LNCaP clone FGC (cell line): ENCODE data around the gene MBTPS1.
"Not testable (repeated sequence)": the region's sequence is repeated elsewhere in the genome, so short reads cannot be mapped to it uniquely, and the experiment has no call there.

Source experiments
- DNase-seq: peaks from one replicate; pipeline ENCODE4 v3.0.0-alpha.2; 2011; ENCODE audit warnings: low read depth
- H3K4me3 ChIP-seq: 2 replicates; pipeline ENCODE4 v1.5.1; 2011; ENCODE audit warnings: mild to moderate bottlenecking, low read depth, low read length, control low read depth
- TF ChIP-seq, protein P1 (sequence below): IDR thresholded peaks from 2 replicates; pipeline ENCODE4 v1.5.1; 2012; ENCODE audit warnings: mild to moderate bottlenecking; ENCODE audit not compliant: control insufficient read depth, insufficient read depth; ENCODE audit errors: extremely low read depth

MBTPS1 gene

DNA sequence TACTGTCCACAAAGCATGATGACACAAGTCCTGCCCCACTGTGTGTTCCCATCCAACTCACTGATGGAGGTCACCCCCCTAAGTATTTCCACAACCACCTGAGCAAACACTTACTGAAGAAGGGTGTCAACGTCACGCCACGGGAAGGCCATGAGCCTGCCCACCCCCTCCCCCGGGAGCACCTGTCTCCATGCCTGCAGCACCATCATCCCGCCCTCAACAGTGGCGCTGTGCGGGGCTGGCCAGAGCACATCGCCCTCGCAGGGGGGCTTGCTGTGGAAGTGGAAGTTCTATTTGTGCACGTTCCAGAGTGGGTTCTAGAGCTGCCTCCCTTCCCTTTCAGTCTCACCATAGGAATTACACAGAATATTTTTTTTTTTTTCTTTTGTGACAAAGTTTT, 4.3 kb upstream of the MBTPS1 start:
- TF ChIP-seq, protein P1, sequence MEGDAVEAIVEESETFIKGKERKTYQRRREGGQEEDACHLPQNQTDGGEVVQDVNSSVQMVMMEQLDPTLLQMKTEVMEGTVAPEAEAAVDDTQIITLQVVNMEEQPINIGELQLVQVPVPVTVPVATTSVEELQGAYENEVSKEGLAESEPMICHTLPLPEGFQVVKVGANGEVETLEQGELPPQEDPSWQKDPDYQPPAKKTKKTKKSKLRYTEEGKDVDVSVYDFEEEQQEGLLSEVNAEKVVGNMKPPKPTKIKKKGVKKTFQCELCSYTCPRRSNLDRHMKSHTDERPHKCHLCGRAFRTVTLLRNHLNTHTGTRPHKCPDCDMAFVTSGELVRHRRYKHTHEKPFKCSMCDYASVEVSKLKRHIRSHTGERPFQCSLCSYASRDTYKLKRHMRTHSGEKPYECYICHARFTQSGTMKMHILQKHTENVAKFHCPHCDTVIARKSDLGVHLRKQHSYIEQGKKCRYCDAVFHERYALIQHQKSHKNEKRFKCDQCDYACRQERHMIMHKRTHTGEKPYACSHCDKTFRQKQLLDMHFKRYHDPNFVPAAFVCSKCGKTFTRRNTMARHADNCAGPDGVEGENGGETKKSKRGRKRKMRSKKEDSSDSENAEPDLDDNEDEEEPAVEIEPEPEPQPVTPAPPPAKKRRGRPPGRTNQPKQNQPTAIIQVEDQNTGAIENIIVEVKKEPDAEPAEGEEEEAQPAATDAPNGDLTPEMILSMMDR: no peak
- no peak overlapping the region for H3K4me3 ChIP-seq
- DNase-seq: no peak

DNA sequence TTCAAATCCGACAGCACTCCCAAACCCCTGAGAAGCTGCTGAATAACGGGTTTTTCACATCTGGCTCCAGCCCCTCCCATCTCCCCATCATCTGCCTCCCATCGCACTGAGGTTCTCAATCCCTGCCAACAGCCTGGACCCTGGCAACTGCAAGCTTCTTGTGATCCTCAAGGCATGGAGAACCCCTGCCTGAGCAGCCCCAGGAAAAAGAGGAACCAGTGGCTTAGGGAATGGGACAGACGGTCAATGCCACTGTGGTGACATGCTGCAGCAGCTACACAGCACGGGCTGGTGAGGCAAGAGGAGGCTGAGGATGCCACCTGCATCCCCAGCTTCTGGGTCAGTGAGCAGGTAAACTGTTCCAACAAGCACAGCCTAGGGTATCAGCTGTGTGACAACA, 3.3 kb upstream of the MBTPS1 start:
- no peak overlapping the region for H3K4me3 ChIP-seq
- DNase-seq: no peak
- TF ChIP-seq, protein P1: no peak

DNA sequence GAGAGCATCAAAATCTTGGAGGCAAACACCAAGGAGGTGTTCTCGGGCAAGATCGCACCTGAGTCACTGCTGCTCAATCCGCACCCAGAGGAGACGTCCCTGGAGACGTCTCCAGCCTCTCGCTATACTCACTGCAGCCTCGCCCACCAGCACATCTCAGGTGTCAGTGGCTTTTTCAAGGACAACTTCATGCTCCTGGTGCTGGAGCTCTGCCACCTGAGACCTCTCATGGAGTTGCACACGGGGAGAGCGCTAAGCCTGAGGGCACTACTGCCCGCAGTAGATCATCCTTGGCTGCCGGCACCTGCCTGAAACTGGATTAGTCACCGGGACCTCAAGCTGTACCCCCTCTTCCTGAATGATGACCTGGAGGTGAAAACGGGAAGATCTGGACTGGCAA, 2.6 kb upstream of the MBTPS1 start:
- H3K4me3 ChIP-seq: no peak overlapping the region
- TF ChIP-seq, protein P1: no peak
- no peak for DNase-seq

DNA sequence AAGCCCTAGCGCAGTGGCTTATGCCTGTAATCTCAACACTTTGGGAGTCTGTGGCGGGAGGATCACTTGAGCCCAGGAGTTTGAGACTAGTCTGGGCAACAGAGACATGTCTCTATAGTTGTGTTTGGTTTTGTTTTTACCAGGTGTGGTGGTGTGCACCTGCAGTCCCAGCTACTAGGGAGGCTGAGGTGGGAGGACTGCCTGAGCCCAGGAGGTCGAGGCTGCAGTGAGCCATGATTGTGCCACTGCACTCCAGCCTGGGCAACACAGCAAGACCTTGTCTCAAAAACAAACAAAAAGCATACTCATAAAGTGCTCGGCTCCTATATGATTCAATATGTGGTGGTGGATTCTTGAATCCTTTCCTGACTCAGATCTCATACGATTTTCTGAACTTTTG, 1.6 kb upstream of the MBTPS1 start:
- H3K4me3 ChIP-seq, DNase-seq: not testable (repeated sequence)

DNA sequence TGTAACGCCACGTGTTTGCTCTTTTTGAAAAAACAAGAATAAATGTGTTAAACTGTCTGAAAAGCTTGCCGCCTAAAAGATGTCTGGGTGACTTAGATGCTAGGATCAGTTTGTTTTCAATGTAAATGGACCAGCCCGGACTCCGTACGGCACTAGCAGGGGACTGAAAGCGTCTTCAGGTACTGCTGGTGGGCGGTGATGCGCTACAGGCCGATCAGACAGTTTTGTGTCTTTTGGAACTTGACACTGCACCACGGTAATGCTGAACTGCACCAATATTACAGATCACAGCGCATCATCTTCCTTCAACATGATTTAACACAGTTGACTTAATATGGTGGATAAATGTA, 727 bp upstream of the MBTPS1 start:
- TF ChIP-seq, protein P1: no peak
- peak overlapping the region; percentile 93 for H3K4me3 ChIP-seq
- no peak for DNase-seq

DNA sequence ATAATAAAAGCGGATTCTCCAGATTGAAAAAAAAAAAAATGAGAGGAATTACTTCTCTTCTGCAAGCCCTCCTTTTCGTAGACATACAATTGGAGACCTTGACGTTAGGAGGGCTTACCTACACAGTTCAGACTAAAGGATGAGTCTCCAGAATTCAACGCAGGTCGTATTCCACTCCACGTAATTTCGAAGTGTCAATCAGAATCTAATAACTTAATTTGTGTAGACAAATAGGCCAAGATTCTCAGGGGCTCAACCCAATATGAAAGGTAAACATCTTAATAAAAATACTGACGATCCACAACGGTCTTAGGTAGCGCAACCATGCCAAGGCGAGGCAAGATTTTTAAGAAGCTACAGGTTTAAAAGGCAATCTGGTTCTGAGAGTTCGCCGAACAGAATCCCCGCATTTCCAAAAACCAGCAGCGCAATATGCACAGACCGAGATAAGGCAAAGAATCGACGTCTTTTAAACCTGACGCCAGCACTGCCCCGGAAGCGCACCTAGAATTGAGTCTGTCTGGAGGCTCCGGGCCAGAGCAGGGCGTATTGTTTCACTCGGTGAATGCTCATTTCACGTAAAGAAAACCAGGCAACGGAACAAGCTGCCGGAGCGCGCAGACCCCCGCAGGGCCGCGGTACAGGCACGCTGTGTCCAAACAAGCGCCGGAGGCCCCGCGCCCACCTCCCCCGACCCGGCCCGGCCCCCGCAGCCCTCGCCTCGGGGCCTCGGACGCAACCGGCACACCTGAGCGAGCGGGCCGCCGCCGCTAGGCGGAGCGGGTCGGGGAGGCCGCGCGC, 623 bp downstream of the MBTPS1 start:
- peak overlapping the region; percentile 93 for H3K4me3 ChIP-seq
- TF ChIP-seq, protein P1: peak; percentile 23
- peak; percentile 18 for DNase-seq

DNA sequence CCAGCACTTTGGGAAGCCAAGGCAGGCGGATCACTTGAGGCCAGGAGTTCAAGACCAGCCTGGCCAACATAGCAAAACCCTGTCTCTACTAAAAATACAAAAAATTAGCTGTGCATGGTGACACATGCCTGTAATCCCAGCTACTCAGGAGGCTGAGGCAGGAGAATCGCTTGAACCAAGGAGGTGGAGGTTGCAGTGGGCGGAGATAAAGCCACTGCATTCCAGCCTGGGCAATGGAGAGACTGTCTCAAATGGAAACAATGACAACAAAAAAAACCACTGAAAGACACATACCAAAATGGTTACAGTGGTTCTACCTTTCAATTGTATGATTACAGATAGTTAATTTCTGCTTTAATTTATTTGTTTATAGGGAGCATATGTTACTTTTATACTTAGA, 4.8 kb downstream of the MBTPS1 start:
- H3K4me3 ChIP-seq, DNase-seq: not testable (repeated sequence)

DNA sequence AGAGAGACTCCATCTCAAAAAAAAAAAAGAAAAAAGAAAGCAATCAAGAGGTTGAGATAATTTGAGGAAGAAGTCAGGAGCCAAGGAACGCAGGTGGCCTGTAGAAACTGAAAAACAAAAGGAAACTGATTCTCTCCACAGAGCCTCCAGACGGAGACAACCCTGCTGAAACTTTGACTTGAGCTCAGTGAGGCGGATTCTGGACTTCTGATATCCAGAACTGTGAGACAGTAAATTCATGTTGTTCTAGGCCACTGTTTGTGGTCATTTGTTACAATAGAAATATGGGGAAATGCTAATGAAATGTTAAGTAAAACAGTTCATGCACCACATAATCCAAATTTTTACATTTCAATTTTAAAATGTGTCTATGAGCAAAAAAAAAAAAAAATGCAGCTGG, 5.2 kb downstream of the MBTPS1 start:
- DNase-seq: no peak
- TF ChIP-seq, protein P1: no peak
- no peak overlapping the region for H3K4me3 ChIP-seq
